ENCODE measurements around the gene BCAP29. TPM values are rescaled to one million over a fixed set of nuclear protein-coding genes. Genes with fewer than 3 reads are reported as not detected.

Gene BCAP29
- total RNA-seq, 1 experiment from 2014 or later = 43.2 TPM

DNA sequence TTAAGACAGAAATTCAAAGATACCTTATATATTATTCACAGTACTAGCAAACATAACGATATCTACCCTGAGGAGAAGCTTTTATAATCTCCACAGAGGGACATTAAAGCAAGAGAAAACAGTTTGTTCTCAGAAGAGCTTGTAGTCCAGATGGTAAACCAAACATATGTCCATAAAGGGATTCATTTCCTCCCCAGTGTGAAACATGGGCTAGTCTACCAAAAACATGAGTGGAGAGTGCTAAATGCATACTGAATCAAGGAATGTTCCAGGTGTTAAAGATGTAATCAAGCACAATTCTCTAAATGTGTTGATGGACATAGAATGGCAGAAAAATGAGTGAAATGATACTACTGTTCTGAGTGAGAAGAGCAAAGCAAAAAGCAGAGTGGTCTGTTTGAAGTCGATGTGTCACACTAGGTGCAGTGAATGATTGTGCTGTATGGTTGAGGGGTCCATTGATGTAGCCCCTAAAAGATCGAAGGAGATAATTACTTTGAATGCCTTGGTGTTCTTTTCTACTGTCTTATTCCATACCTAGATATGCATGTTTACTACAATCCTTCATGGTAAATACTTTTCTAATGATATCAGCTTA is 25.3 kb downstream of the BCAP29 start:
- POLR2A ChIA-PET = no interaction called here
- intact Hi-C loops (cut with micrococcal nuclease) = no loop called here
- DNase-seq (ENCODE audit: low read depth, low spot score) (no peak), ATAC-seq (no peak)
- H3K9me2 ChIP-seq (ENCODE audit: insufficient read depth) = no peaks in the 10 kb centered on the region
- TF ChIP-seq, protein P1, sequence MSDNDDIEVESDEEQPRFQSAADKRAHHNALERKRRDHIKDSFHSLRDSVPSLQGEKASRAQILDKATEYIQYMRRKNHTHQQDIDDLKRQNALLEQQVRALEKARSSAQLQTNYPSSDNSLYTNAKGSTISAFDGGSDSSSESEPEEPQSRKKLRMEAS (IDR thresholded peaks at IDR 0.05) = no peak
- TF ChIP-seq TCF7L2 (IDR thresholded peaks at IDR 0.05; ENCODE audit: borderline replicate concordance, extremely low read depth, insufficient read depth, insufficient read length) (no peak), CTCF (IDR thresholded peaks at IDR 0.05 in 2 of 3, conservative IDR thresholded peaks at IDR 0.05 in 1 of 3; ENCODE audit: borderline replicate concordance in 1 of 3, insufficient read depth in 1 of 3, low read depth in 2 of 3, low read length in 2 of 3) (no peak), EZH2phosphoT487 (IDR thresholded peaks at IDR 0.05; ENCODE audit: borderline replicate concordance) (no peak), CBX3 (IDR thresholded peaks at IDR 0.05; ENCODE audit: low read depth) (no peak), ZNF274 (IDR thresholded peaks at IDR 0.05; ENCODE audit: low read depth, low read length) (no peak), SRF (IDR thresholded peaks at IDR 0.05; ENCODE audit: low read depth) (no peak), ELF1 (IDR thresholded peaks at IDR 0.05; ENCODE audit: borderline replicate concordance, low read depth) (no peak), SIN3A (IDR thresholded peaks at IDR 0.05; ENCODE audit: low read depth) (no peak), ATF3 (IDR thresholded peaks at IDR 0.05) (no peak), YY1 (IDR thresholded peaks at IDR 0.05; ENCODE audit: extremely low read depth, insufficient replicate concordance, low read depth, low read length) (no peak), POLR2AphosphoS5 (IDR thresholded peaks at IDR 0.05; ENCODE audit: low read depth, low read length) (no peak), EGR1 (IDR thresholded peaks at IDR 0.05; ENCODE audit: low read depth) (no peak), JUND (IDR thresholded peaks at IDR 0.05) (no peak), RAD21 (IDR thresholded peaks at IDR 0.05; ENCODE audit: low read depth) (no peak), FOSL1 (IDR thresholded peaks at IDR 0.05; ENCODE audit: low read depth) (no peak)
- TF ChIP-seq, protein P2, sequence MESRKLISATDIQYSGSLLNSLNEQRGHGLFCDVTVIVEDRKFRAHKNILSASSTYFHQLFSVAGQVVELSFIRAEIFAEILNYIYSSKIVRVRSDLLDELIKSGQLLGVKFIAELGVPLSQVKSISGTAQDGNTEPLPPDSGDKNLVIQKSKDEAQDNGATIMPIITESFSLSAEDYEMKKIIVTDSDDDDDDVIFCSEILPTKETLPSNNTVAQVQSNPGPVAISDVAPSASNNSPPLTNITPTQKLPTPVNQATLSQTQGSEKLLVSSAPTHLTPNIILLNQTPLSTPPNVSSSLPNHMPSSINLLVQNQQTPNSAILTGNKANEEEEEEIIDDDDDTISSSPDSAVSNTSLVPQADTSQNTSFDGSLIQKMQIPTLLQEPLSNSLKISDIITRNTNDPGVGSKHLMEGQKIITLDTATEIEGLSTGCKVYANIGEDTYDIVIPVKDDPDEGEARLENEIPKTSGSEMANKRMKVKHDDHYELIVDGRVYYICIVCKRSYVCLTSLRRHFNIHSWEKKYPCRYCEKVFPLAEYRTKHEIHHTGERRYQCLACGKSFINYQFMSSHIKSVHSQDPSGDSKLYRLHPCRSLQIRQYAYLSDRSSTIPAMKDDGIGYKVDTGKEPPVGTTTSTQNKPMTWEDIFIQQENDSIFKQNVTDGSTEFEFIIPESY (IDR thresholded peaks at IDR 0.05; ENCODE audit: extremely low read depth, insufficient replicate concordance, low read length) = no peak
- H2AFZ ChIP-seq (ENCODE audit: low read depth, low read length, poor library complexity, severe bottlenecking) = no peak overlapping the region
- H3K4me2 ChIP-seq (ENCODE audit: low read length) = no peak overlapping the region
- H3K9ac ChIP-seq (ENCODE audit: low read length) = no peak overlapping the region
- RAD21 ChIA-PET (ENCODE audit: low non-redundant PET in 1 of 2, low total read pairs in 2 of 2, uncharacterized antibody in 2 of 2, unreplicated experiment in 2 of 2) = no interaction called here
- H3K4me3 ChIP-seq (replicated peaks in 1 of 2; ENCODE audit: low read depth in 1 of 2, low read length in 2 of 2) = no peak overlapping the region
- no peak overlapping the region for H3K27ac ChIP-seq (ENCODE audit: low read depth, low read length)
- H3K27me3 ChIP-seq (ENCODE audit: insufficient read depth, low read length) = no peaks in the 10 kb centered on the region
- BruUV-seq (replicated peaks) = no TSS peak
- H3K4me1 ChIP-seq (ENCODE audit: control insufficient read depth in 1 of 2, insufficient read depth in 2 of 2, low read length in 2 of 2) = no peaks in the 10 kb centered on the region
- H3K79me2 ChIP-seq (ENCODE audit: insufficient read depth, low read length) = no peaks in the 10 kb centered on the region
- no peaks in the 10 kb centered on the region for H4K20me1 ChIP-seq (ENCODE audit: insufficient read depth)
- H3K36me3 ChIP-seq (ENCODE audit: control insufficient read depth in 1 of 2, insufficient read depth in 2 of 2, low read length in 2 of 2) = no peaks in the 10 kb centered on the region; a peak in 1 of 4 replicates
- H3K9me3 ChIP-seq (ENCODE audit: control insufficient read depth in 1 of 2, insufficient read depth in 1 of 2, low read depth in 1 of 2, low read length in 2 of 2) = no peaks in the 10 kb centered on the region
- CTCF ChIA-PET = no interaction called here
